ENCODE measurements around the gene TBXA2R. TPM values are rescaled to one million over a fixed set of nuclear protein-coding genes. Genes with fewer than 3 reads are reported as not detected.

Gene TBXA2R
- total RNA-seq, 1 donor, result 4.3 TPM

- no peak overlapping the region for H3K4me3 ChIP-seq (ENCODE audit: low read depth, low read length)
- no peak for DNase-seq (ENCODE audit: low read depth)
- TF ChIP-seq CTCF (IDR thresholded peaks at IDR 0.05; ENCODE audit: insufficient read depth, low read depth, low read length), result no peak
These were observed 12.9 kb upstream of the TBXA2R start for GRCh38 chr19:3619631-3620012.

- no peak for TF ChIP-seq CTCF (IDR thresholded peaks at IDR 0.05; ENCODE audit: insufficient read depth, low read depth, low read length)
- no peak for DNase-seq (ENCODE audit: low read depth)
- H3K4me3 ChIP-seq (ENCODE audit: low read depth, low read length), result no peak overlapping the region
These were observed 12.3 kb upstream of the TBXA2R start for GRCh38 chr19:3618811-3619630.

- peak; percentile 56 for DNase-seq (ENCODE audit: low read depth)
- peak; percentile 97 for TF ChIP-seq CTCF (IDR thresholded peaks at IDR 0.05; ENCODE audit: insufficient read depth, low read depth, low read length)
These were observed 11.6 kb upstream of the TBXA2R start for GRCh38 chr19:3618144-3618810.

GRCh38 chr19:3617463-3617862 lies 10.8 kb upstream of the TBXA2R start:
- no peak for DNase-seq (ENCODE audit: low read depth)
- H3K4me3 ChIP-seq (ENCODE audit: low read depth, low read length), result no peak overlapping the region
- no peak for TF ChIP-seq CTCF (IDR thresholded peaks at IDR 0.05; ENCODE audit: insufficient read depth, low read depth, low read length)

More at GRCh38 chr19:3618144-3618810, 11.6 kb upstream of the TBXA2R start:
- H3K4me3 ChIP-seq (ENCODE audit: low read depth, low read length), result no peak overlapping the region

GRCh38 chr19:3615524-3616135 lies 9.0 kb upstream of the TBXA2R start:
- no peak for TF ChIP-seq CTCF (IDR thresholded peaks at IDR 0.05; ENCODE audit: insufficient read depth, low read depth, low read length)
- DNase-seq (ENCODE audit: low read depth), result no peak
- no peak overlapping the region for H3K4me3 ChIP-seq (ENCODE audit: low read depth, low read length)

- no peak overlapping the region for H3K4me3 ChIP-seq (ENCODE audit: low read depth, low read length)
- no peak for TF ChIP-seq CTCF (IDR thresholded peaks at IDR 0.05; ENCODE audit: insufficient read depth, low read depth, low read length)
- no peak for DNase-seq (ENCODE audit: low read depth)
These were observed 8.3 kb upstream of the TBXA2R start for GRCh38 chr19:3614858-3615505.

Measured in fibroblast of villous mesenchyme (primary cell).